GM19324 (cell line): ENCODE data around the gene SEL1L3.

ENCODE experiments used
- ATAC-seq: cut with Tn5 transposase; IDR thresholded peaks from one replicate; pipeline ENCODE4 v1.9.1; 2021; ENCODE audit warnings: mild to moderate bottlenecking, moderate library complexity; ENCODE audit not compliant: unreplicated experiment, low FRiP score

Gene SEL1L3

GRCh38 chr4:25759101-25759500 is 103.7 kb downstream of the SEL1L3 start:
- no peak for ATAC-seq

GRCh38 chr4:25757452-25757851 is 105.3 kb downstream of the SEL1L3 start:
- no peak for ATAC-seq

- ATAC-seq = no peak
Measured at GRCh38 chr4:25756503-25756902, 106.3 kb downstream of the SEL1L3 start.

- no peak for ATAC-seq
Measured at GRCh38 chr4:25755911-25756310, 106.9 kb downstream of the SEL1L3 start.

- no peak for ATAC-seq
Measured at GRCh38 chr4:25753239-25753638, 109.5 kb downstream of the SEL1L3 start.

GRCh38 chr4:25750874-25751273 is 111.9 kb downstream of the SEL1L3 start:
- ATAC-seq = no peak

- no peak for ATAC-seq
Measured at GRCh38 chr4:25749150-25749794, 113.5 kb downstream of the SEL1L3 start.

GRCh38 chr4:25743971-25744370 is 118.8 kb downstream of the SEL1L3 start:
- ATAC-seq = no peak

GRCh38 chr4:25729564-25729963 is 133.2 kb downstream of the SEL1L3 start:
- no peak for ATAC-seq

- ATAC-seq = no peak
Measured at GRCh38 chr4:25728886-25729285, 133.9 kb downstream of the SEL1L3 start.

GRCh38 chr4:25727711-25728493 is 134.9 kb downstream of the SEL1L3 start:
- no peak for ATAC-seq

- no peak for ATAC-seq
Measured at GRCh38 chr4:25725870-25726269, 136.9 kb downstream of the SEL1L3 start.

- no peak for ATAC-seq
Measured at GRCh38 chr4:25723409-25723808, 139.4 kb downstream of the SEL1L3 start.

- no peak for ATAC-seq
Measured at GRCh38 chr4:25722964-25723363, 139.8 kb downstream of the SEL1L3 start.

GRCh38 chr4:25713812-25714211 is 149.0 kb downstream of the SEL1L3 start:
- no peak for ATAC-seq

GRCh38 chr4:25712611-25713010 is 150.2 kb downstream of the SEL1L3 start:
- ATAC-seq = no peak

- ATAC-seq = no peak
Measured at GRCh38 chr4:25710637-25711036, 152.2 kb downstream of the SEL1L3 start.

- ATAC-seq = no peak
Measured at GRCh38 chr4:25704516-25704915, 158.3 kb downstream of the SEL1L3 start.

- ATAC-seq = no peak
Measured at GRCh38 chr4:25703731-25704388, 158.9 kb downstream of the SEL1L3 start.

GRCh38 chr4:25702848-25703247 is 159.9 kb downstream of the SEL1L3 start:
- no peak for ATAC-seq

GRCh38 chr4:25700661-25701060 is 162.1 kb downstream of the SEL1L3 start:
- no peak for ATAC-seq

GRCh38 chr4:25697516-25697915 is 165.3 kb downstream of the SEL1L3 start:
- ATAC-seq = no peak
